ENCODE results near the gene TMEM205. TPM values are rescaled to one million over a fixed set of nuclear protein-coding genes. Genes with fewer than 3 reads are reported as not detected.
A peak's percentile ranks its signal among the peaks of the same experiment; 100 is the strongest.

The TMEM205 gene
- total RNA-seq, 2 experiments from 2014 or later, result 31.1 to 33.2 TPM

GRCh38 chr19:11367528-11367927 is 21.5 kb upstream of the TMEM205 start:
- DNase-seq, result no peak
- Mint-ChIP-seq H3K4me1 (ENCODE audit: low read depth) (no peaks in the 10 kb centered on the region), H3K36me3 (peaks cover 11% of the 10 kb centered on the region), H3K9me3 (no peaks in the 10 kb centered on the region), H3K4me3 (no peak overlapping the region), H3K27ac (no peak overlapping the region), H3K27me3 (no peaks in the 10 kb centered on the region)
- POLR2A ChIA-PET, result no interaction called here
- intact Hi-C loops (cut with micrococcal nuclease), result no loop called here
- CTCF ChIA-PET, result interaction anchor here (1.3 kb wide), 1 partner anchor 13 kb away, joined by 6 read pairs; no protein-coding TSS in a partner anchor

- H3K27me3 Mint-ChIP-seq, result no peaks in the 10 kb centered on the region
Observed at GRCh38 chr19:11365557-11366117, 19.6 kb upstream of the TMEM205 start.

DNA sequence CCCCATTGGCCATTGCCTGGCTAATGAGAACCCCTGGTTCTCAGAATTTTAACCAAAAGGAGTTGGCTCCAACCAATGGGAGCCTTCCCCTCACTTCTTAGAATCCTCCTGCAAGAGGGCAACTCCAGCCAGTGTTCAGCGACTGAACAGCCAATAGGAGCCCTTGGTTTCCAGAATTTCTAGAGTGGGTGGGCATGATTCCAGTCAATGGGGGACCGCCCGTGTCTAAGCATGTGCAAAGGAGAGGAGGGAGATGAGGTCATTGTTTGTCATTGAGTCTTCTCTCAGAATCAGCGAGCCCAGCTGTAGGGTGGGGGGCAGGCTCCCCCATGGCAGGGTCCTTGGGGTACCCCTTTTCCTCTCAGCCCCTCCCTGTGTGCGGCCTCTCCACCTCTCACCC is 18.9 kb upstream of the TMEM205 start:
- ChIA-PET POLR2A (no interaction called here), CTCF (no interaction called here)
- H3K9me3 Mint-ChIP-seq, result no peaks in the 10 kb centered on the region
- no peaks in the 10 kb centered on the region for H3K27me3 Mint-ChIP-seq
- intact Hi-C loops (cut with micrococcal nuclease), result no loop called here
- peaks cover 4% of the 10 kb centered on the region for H3K36me3 Mint-ChIP-seq
- H3K27ac Mint-ChIP-seq, result no peak overlapping the region
- DNase-seq, result no peak
- H3K4me3 Mint-ChIP-seq, result no peak overlapping the region
- H3K4me1 Mint-ChIP-seq (ENCODE audit: low read depth), result no peaks in the 10 kb centered on the region

More at GRCh38 chr19:11365557-11366117, 19.6 kb upstream of the TMEM205 start:
- Mint-ChIP-seq H3K4me3 (no peak overlapping the region), H3K4me1 (ENCODE audit: low read depth) (no peaks in the 10 kb centered on the region), H3K9me3 (no peaks in the 10 kb centered on the region), H3K27ac (no peak overlapping the region), H3K36me3 (peaks cover 6% of the 10 kb centered on the region)
- ChIA-PET POLR2A (no interaction called here), CTCF (no interaction called here)
- no peak for DNase-seq
- intact Hi-C loops (cut with micrococcal nuclease), result no loop called here

DNA sequence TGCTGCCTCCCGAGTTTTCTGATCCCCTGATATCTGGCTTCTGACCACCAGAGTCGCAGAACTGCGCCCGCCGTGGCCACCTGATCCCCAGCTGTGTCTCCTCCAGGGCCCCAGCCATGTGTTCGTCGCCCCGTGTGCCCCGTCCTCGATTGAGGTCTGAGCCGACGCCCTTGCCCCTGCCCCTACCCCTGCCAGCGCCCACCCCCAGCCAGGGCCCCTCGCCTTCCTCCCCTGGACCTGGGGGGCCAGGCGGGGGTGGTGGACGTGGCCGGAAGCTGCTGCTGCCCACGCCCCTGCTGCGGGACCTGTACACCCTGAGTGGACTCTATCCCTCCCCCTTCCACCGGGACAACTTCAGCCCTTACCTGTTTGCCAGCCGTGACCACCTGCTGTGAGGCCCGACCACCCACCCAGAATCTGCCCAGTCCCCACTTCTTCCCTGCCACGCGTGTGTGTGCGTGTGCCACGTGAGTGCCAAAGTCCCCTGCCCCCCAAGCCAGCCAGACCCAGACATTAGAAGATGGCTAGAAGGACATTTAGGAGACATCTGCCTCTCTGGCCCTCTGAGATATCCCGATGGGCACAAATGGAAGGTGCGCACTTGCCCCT is 18.3 kb upstream of the TMEM205 start:
- intact Hi-C loops (cut with micrococcal nuclease), result no loop called here
- no peak overlapping the region for H3K27ac Mint-ChIP-seq
- ChIA-PET CTCF (no interaction called here), POLR2A (no interaction called here)
- no peak for DNase-seq
- peaks cover 4% of the 10 kb centered on the region for H3K36me3 Mint-ChIP-seq
- H3K27me3 Mint-ChIP-seq, result no peaks in the 10 kb centered on the region
- no peaks in the 10 kb centered on the region for H3K4me1 Mint-ChIP-seq (ENCODE audit: low read depth)
- no peak overlapping the region for H3K4me3 Mint-ChIP-seq
- H3K9me3 Mint-ChIP-seq, result no peaks in the 10 kb centered on the region

- H3K27me3 Mint-ChIP-seq, result no peaks in the 10 kb centered on the region
- H3K4me1 Mint-ChIP-seq (ENCODE audit: low read depth), result no peaks in the 10 kb centered on the region
- intact Hi-C loops (cut with micrococcal nuclease), result no loop called here
- CTCF ChIA-PET, result no interaction called here
- no peaks in the 10 kb centered on the region for H3K9me3 Mint-ChIP-seq
- H3K4me3 Mint-ChIP-seq, result no peak overlapping the region
- POLR2A ChIA-PET, result interaction anchor here (0.6 kb wide), 1 partner anchor 24 kb away, joined by 3 read pairs; no protein-coding TSS in a partner anchor
- no peak overlapping the region for H3K27ac Mint-ChIP-seq
- no peak for DNase-seq
- H3K36me3 Mint-ChIP-seq, result peaks cover 4% of the 10 kb centered on the region
Observed at GRCh38 chr19:11363881-11364280, 17.8 kb upstream of the TMEM205 start.

GRCh38 chr19:11361771-11362731 is 16.0 kb upstream of the TMEM205 start:
- Mint-ChIP-seq H3K36me3 (no peaks in the 10 kb centered on the region), H3K27ac (no peak overlapping the region), H3K9me3 (no peaks in the 10 kb centered on the region), H3K27me3 (no peaks in the 10 kb centered on the region), H3K4me1 (ENCODE audit: low read depth) (no peaks in the 10 kb centered on the region), H3K4me3 (no peak overlapping the region)
- POLR2A ChIA-PET, result no interaction called here
- intact Hi-C loops (cut with micrococcal nuclease), result no loop called here
- no peak for DNase-seq
- CTCF ChIA-PET, result no interaction called here

DNA sequence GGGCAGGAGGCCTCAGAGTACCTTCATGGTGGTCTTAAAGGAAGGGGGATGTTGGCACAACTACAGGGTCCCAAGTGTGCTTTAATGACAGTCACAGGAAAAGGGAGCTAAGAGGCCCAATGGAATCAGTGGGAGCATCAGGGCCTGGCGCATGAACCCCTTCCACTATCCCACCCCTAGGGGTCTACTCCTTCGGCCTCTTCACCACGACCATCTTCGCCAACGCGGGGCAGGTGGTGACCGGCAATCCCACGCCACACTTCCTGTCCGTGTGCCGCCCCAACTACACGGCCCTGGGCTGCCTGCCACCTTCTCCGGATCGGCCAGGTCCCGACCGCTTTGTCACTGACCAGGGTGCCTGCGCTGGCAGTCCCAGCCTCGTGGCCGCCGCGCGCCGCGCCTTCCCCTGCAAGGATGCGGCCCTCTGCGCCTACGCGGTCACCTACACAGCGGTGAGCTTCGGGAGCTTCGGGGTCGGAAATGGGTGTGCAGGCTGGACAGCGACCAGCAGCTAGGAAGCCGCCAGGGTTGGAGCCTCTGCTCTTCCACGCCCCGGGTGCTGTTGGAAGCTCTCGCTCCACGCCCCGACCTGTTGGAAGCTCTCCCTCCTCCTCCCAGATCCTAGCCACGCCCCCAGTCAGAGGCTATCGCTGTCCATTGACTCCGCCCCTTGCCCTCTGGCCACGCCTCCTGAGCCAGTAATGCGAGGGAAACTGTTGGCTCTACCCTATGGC is 15.1 kb upstream of the TMEM205 start:
- Mint-ChIP-seq H3K4me3 (no peak overlapping the region), H3K27me3 (no peaks in the 10 kb centered on the region), H3K9me3 (no peaks in the 10 kb centered on the region), H3K36me3 (no peaks in the 10 kb centered on the region), H3K4me1 (ENCODE audit: low read depth) (peaks cover 2% of the 10 kb centered on the region), H3K27ac (no peak overlapping the region)
- no peak for DNase-seq
- CTCF ChIA-PET, result interaction anchor here (0.6 kb wide), 1 partner anchor 60 kb away, joined by 4 read pairs; no protein-coding TSS in a partner anchor
- POLR2A ChIA-PET, result interaction anchor here (1.0 kb wide), 1 partner anchor 14 kb away, joined by 3 read pairs; no protein-coding TSS in a partner anchor
- intact Hi-C loops (cut with micrococcal nuclease), result no loop called here

GRCh38 chr19:11359421-11359820 is 13.4 kb upstream of the TMEM205 start:
- H3K4me1 Mint-ChIP-seq (ENCODE audit: low read depth), result peaks cover 12% of the 10 kb centered on the region
- H3K27ac Mint-ChIP-seq, result no peak overlapping the region
- CTCF ChIA-PET, result no interaction called here
- no peaks in the 10 kb centered on the region for H3K9me3 Mint-ChIP-seq
- H3K36me3 Mint-ChIP-seq, result no peaks in the 10 kb centered on the region
- intact Hi-C loops (cut with micrococcal nuclease), result no loop called here
- POLR2A ChIA-PET, result no interaction called here
- no peak overlapping the region for H3K4me3 Mint-ChIP-seq
- no peak for DNase-seq
- H3K27me3 Mint-ChIP-seq, result no peaks in the 10 kb centered on the region

- Mint-ChIP-seq H3K36me3 (no peaks in the 10 kb centered on the region), H3K4me1 (ENCODE audit: low read depth) (peaks cover 12% of the 10 kb centered on the region), H3K27ac (no peak overlapping the region), H3K27me3 (no peaks in the 10 kb centered on the region), H3K9me3 (no peaks in the 10 kb centered on the region), H3K4me3 (no peak overlapping the region)
- ChIA-PET POLR2A (no interaction called here), CTCF (no interaction called here)
- DNase-seq, result no peak
- intact Hi-C loops (cut with micrococcal nuclease), result no loop called here
Observed at GRCh38 chr19:11356676-11357550, 10.8 kb upstream of the TMEM205 start.

DNA sequence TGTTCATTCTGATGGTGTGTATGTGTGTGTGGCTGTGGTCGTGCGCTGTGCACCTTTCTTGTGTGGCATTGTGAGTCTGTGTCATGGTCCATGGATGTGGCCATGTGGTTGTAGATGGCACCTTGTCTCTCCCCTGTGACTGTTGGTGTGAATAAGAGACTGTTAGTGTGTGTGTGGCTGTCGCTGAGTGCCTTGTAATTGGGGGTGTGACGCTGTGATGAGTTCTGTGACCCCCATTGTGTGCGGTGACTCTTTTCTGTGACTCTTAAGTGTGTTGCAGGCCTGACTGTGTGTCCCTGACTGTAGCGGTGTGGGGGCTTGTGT is 10.0 kb upstream of the TMEM205 start:
- Mint-ChIP-seq H3K27ac (no peak overlapping the region), H3K4me3 (peak overlapping the region; percentile 58), H3K9me3 (no peaks in the 10 kb centered on the region), H3K27me3 (no peaks in the 10 kb centered on the region), H3K36me3 (no peaks in the 10 kb centered on the region), H3K4me1 (ENCODE audit: low read depth) (peaks cover 12% of the 10 kb centered on the region)
- no peak for DNase-seq
- ChIA-PET CTCF (no interaction called here), POLR2A (no interaction called here)
- intact Hi-C loops (cut with micrococcal nuclease), result no loop called here

- peak; percentile 90 for DNase-seq
- H3K36me3 Mint-ChIP-seq, result no peaks in the 10 kb centered on the region
- CTCF ChIA-PET, result no interaction called here
- H3K4me1 Mint-ChIP-seq (ENCODE audit: low read depth), result peaks cover 12% of the 10 kb centered on the region
- no peak within 1 kb of the TSS for H3K27ac Mint-ChIP-seq
- H3K4me3 Mint-ChIP-seq, result peak within 1 kb of the TSS; percentile 58
- H3K27me3 Mint-ChIP-seq, result no peaks in the 10 kb centered on the region
- POLR2A ChIA-PET, result no interaction called here
- no peaks in the 10 kb centered on the region for H3K9me3 Mint-ChIP-seq
- intact Hi-C loops (cut with micrococcal nuclease), result loop anchor here (1.0 kb wide), 1 partner anchor 9 kb away; the partner anchor contains the start of genes CCDC159 and TMEM205
Observed at GRCh38 chr19:11355160-11356073, 9.3 kb upstream of the TMEM205 start, which contains the start of gene PLPPR2. TSS of gene PLPPR2 (plus strand) at chr19:11355432. CDS start at chr19:11357674, 2,242 bp downstream.
